Measurements from ENCODE around the gene SLC25A48. TPM values are rescaled to one million over a fixed set of nuclear protein-coding genes. Genes with fewer than 3 reads are reported as not detected.
A peak's percentile ranks its signal among the peaks of the same experiment; 100 is the strongest.

Gene SLC25A48
- total RNA-seq (2021): not detected in 2 replicates
- Bru-seq, nascent RNA: percentile 6 among the genes with signal in this experiment
- BruChase-seq, experiment 1, labeled RNA remaining after a 2-hour chase: percentile 6 among the genes with signal in this experiment
- BruChase-seq, experiment 2, labeled RNA remaining after a 6-hour chase: percentile 5 among the genes with signal in this experiment
- long read RNA-seq: 0 reads

GRCh38 chr5:135834639-135835529 is at the start of gene SLC25A48:
SLC25A48 (plus strand) TSS chr5:135834663; CDS start chr5:135834848, 185 bp downstream.
- Histone ChIP-seq H3K9me3 (ENCODE audit: low read depth, low read length, poor library complexity, severe bottlenecking) (no peaks in the 10 kb centered on the region), H3K4me1 (ENCODE audit: insufficient read depth, low read length, poor library complexity, severe bottlenecking) (no peaks in the 10 kb centered on the region), H3K4me3 (ENCODE audit: low read depth, low read length, poor library complexity, severe bottlenecking) (peak within 1 kb of the TSS; percentile 17), H3K27ac (ENCODE audit: low read depth, low read length, poor library complexity, severe bottlenecking) (no peak within 1 kb of the TSS), H3K27me3 (replicated peaks; ENCODE audit: insufficient read depth, low read depth, low read length, poor library complexity) (peaks cover 67% of the 10 kb centered on the region), H3K36me3 (ENCODE audit: insufficient read depth, low read length, poor library complexity, severe bottlenecking) (no peaks in the 10 kb centered on the region)
- CTCF ChIA-PET: interaction anchor here (0.5 to 1.4 kb wide), 4 partner anchors 104 to 276 kb away, joined by 3 to 8 read pairs (median 4); no protein-coding TSS in a partner anchor
- intact Hi-C loops (cut with micrococcal nuclease; ENCODE audit: unreplicated experiment): loop anchor here (5.0 kb wide), 1 partner anchor 93 kb away; no protein-coding TSS in a partner anchor
- TF ChIP-seq EZH2 (IDR thresholded peaks at IDR 0.05; ENCODE audit: borderline replicate concordance, low read depth, low read length, poor library complexity, severe bottlenecking): peak; percentile 94
- TF ChIP-seq, protein P1, sequence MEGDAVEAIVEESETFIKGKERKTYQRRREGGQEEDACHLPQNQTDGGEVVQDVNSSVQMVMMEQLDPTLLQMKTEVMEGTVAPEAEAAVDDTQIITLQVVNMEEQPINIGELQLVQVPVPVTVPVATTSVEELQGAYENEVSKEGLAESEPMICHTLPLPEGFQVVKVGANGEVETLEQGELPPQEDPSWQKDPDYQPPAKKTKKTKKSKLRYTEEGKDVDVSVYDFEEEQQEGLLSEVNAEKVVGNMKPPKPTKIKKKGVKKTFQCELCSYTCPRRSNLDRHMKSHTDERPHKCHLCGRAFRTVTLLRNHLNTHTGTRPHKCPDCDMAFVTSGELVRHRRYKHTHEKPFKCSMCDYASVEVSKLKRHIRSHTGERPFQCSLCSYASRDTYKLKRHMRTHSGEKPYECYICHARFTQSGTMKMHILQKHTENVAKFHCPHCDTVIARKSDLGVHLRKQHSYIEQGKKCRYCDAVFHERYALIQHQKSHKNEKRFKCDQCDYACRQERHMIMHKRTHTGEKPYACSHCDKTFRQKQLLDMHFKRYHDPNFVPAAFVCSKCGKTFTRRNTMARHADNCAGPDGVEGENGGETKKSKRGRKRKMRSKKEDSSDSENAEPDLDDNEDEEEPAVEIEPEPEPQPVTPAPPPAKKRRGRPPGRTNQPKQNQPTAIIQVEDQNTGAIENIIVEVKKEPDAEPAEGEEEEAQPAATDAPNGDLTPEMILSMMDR (conservative IDR thresholded peaks at IDR 0.05; ENCODE audit: low read depth, low read length): peak; percentile 62
- DNase-seq (ENCODE audit: low spot score): peak; percentile 64
- POLR2A ChIA-PET (ENCODE audit: low non-redundant PET): interaction anchor here (0.6 kb wide), 1 partner anchor 377 kb away, joined by 4 read pairs; no protein-coding TSS in a partner anchor
- BruUV-seq (replicated peaks): no TSS peak

- no peak for DNase-seq (ENCODE audit: low spot score)
- ChIA-PET CTCF (no interaction called here), POLR2A (ENCODE audit: low non-redundant PET) (no interaction called here)
- Histone ChIP-seq H3K27ac (ENCODE audit: low read depth, low read length, poor library complexity, severe bottlenecking) (no peak overlapping the region), H3K4me1 (ENCODE audit: insufficient read depth, low read length, poor library complexity, severe bottlenecking) (no peaks in the 10 kb centered on the region), H3K36me3 (ENCODE audit: insufficient read depth, low read length, poor library complexity, severe bottlenecking) (no peaks in the 10 kb centered on the region), H3K4me3 (ENCODE audit: low read depth, low read length, poor library complexity, severe bottlenecking) (no peak overlapping the region), H3K27me3 (replicated peaks; ENCODE audit: insufficient read depth, low read depth, low read length, poor library complexity) (peaks cover 60% of the 10 kb centered on the region), H3K9me3 (ENCODE audit: low read depth, low read length, poor library complexity, severe bottlenecking) (no peaks in the 10 kb centered on the region)
- no TSS peak for BruUV-seq (replicated peaks)
- TF ChIP-seq EZH2 (IDR thresholded peaks at IDR 0.05; ENCODE audit: borderline replicate concordance, low read depth, low read length, poor library complexity, severe bottlenecking): no peak
- TF ChIP-seq, protein P1 (conservative IDR thresholded peaks at IDR 0.05; ENCODE audit: low read depth, low read length): no peak
- intact Hi-C loops (cut with micrococcal nuclease; ENCODE audit: unreplicated experiment): no loop called here
Measured at GRCh38 chr5:135800656-135801055, 33.8 kb upstream of the SLC25A48 start.

DNA sequence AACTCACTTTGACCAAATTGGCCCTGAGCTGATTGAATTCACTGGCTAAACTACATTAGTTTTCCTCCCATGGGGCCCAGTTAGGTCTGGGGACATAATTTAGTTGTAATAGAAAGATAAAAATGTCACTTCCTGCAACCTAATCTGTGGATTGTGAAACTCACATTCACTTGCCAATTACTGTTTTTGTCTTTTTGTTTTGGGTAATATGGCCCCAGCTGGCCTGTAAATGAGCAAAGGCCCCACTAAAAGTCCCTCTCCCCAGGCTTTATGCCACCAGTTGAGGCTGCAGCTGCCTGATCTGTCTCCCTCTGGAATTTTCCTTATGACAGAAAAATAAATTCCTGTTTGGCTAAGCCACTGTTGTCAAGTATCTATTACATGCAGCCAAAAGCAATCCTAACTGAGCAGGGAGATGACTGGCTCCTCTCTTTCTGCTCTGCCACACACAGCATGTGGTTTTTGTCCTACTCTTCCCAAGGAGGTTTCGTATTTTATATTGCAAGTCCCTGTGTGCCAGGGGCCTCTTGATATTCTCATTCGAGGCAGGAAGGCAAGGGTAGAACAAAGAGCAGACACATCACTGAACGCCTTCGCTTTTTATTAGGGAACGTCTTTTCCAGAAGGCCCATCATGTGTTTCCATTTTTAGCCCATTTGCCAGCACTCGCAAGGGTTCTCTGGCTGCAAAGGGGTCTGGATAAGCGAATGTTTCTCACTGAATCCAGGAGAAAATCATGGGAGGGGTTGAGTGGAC is 24.1 kb upstream of the SLC25A48 start:
- intact Hi-C loops (cut with micrococcal nuclease; ENCODE audit: unreplicated experiment): no loop called here
- CTCF ChIA-PET: no interaction called here
- Histone ChIP-seq H3K27ac (ENCODE audit: low read depth, low read length, poor library complexity, severe bottlenecking) (peak overlapping the region; percentile 58), H3K9me3 (ENCODE audit: low read depth, low read length, poor library complexity, severe bottlenecking) (no peaks in the 10 kb centered on the region), H3K27me3 (replicated peaks; ENCODE audit: insufficient read depth, low read depth, low read length, poor library complexity) (peaks cover 3% of the 10 kb centered on the region), H3K4me3 (ENCODE audit: low read depth, low read length, poor library complexity, severe bottlenecking) (no peak overlapping the region), H3K36me3 (ENCODE audit: insufficient read depth, low read length, poor library complexity, severe bottlenecking) (no peaks in the 10 kb centered on the region), H3K4me1 (ENCODE audit: insufficient read depth, low read length, poor library complexity, severe bottlenecking) (peaks cover 8% of the 10 kb centered on the region)
- POLR2A ChIA-PET (ENCODE audit: low non-redundant PET): interaction anchor here (0.6 kb wide), 1 partner anchor 154 kb away, joined by 4 read pairs; no protein-coding TSS in a partner anchor
- TF ChIP-seq, protein P1 (conservative IDR thresholded peaks at IDR 0.05; ENCODE audit: low read depth, low read length): no peak
- no peak for TF ChIP-seq EZH2 (IDR thresholded peaks at IDR 0.05; ENCODE audit: borderline replicate concordance, low read depth, low read length, poor library complexity, severe bottlenecking)
- BruUV-seq (replicated peaks): no TSS peak
- DNase-seq (ENCODE audit: low spot score): peak; percentile 77

Data from A673 (cell line).